Duodenal mucosa (tissue), 2 donors: Measurements from ENCODE around the gene OTOG.

Experiments used
- H3K27ac ChIP-seq: one replicate; pipeline ENCODE4 v1.7.0; 2013; ENCODE audit warnings: low read depth, low read length
- H3K27me3 ChIP-seq, 2 donors: one replicate each; pipeline ENCODE4 v1.7.0; 2013; ENCODE audit warnings: low read length in 2 of 2, control low read depth in 1 of 2; ENCODE audit not compliant: insufficient read depth in 2 of 2, control insufficient read depth in 1 of 2
- H3K36me3 ChIP-seq, 2 donors: one replicate each; pipeline ENCODE4 v1.7.0; 2013; ENCODE audit warnings: low read length in 2 of 2, control low read depth in 1 of 2; ENCODE audit not compliant: insufficient read depth in 2 of 2, control insufficient read depth in 1 of 2
- H3K4me1 ChIP-seq, 2 donors: one replicate each; pipeline ENCODE4 v1.7.0; 2013; ENCODE audit warnings: low read length in 2 of 2, control low read depth in 1 of 2; ENCODE audit not compliant: insufficient read depth in 2 of 2, control insufficient read depth in 1 of 2
- H3K4me3 ChIP-seq, 2 donors: one replicate each; pipeline ENCODE4 v1.7.0; 2013; ENCODE audit warnings: low read length in 2 of 2, low read depth in 1 of 2
- H3K9ac ChIP-seq, 2 donors: one replicate each; pipeline ENCODE4 v1.7.0; 2013; ENCODE audit warnings: low read length in 2 of 2, low read depth in 1 of 2
- H3K9me3 ChIP-seq, 2 donors: one replicate each; pipeline ENCODE4 v1.7.0; 2013; ENCODE audit warnings: low read length in 2 of 2, control low read depth in 1 of 2; ENCODE audit not compliant: control insufficient read depth in 1 of 2

The OTOG gene

GRCh38 chr11:17639781-17640180 is 92.7 kb downstream of the OTOG start:
- Histone ChIP-seq H3K9ac (no peak overlapping the region), H3K9me3 (no peaks in the 10 kb centered on the region), H3K27me3 (no peaks in the 10 kb centered on the region), H3K4me3 (no peak overlapping the region), H3K27ac (no peak overlapping the region), H3K4me1 (no peaks in the 10 kb centered on the region), H3K36me3 (no peaks in the 10 kb centered on the region)

- Histone ChIP-seq H3K27ac (no peak overlapping the region), H3K9ac (no peak overlapping the region), H3K27me3 (no peaks in the 10 kb centered on the region), H3K9me3 (no peaks in the 10 kb centered on the region), H3K4me3 (no peak overlapping the region), H3K4me1 (no peaks in the 10 kb centered on the region), H3K36me3 (no peaks in the 10 kb centered on the region)
These were observed 93.6 kb downstream of the OTOG start for GRCh38 chr11:17640493-17641164.

GRCh38 chr11:17641792-17642350 is 94.8 kb downstream of the OTOG start:
- Histone ChIP-seq H3K4me1 (no peaks in the 10 kb centered on the region), H3K9me3 (no peaks in the 10 kb centered on the region), H3K27ac (no peak overlapping the region), H3K4me3 (no peak overlapping the region), H3K27me3 (peaks cover 0 to 3% of the 10 kb centered on the region in 2 donors), H3K9ac (no peak overlapping the region), H3K36me3 (no peaks in the 10 kb centered on the region)

- Histone ChIP-seq H3K9me3 (no peaks in the 10 kb centered on the region), H3K4me3 (no peak overlapping the region), H3K27ac (no peak overlapping the region), H3K27me3 (peaks cover 0 to 5% of the 10 kb centered on the region in 2 donors), H3K4me1 (no peaks in the 10 kb centered on the region), H3K9ac (no peak overlapping the region), H3K36me3 (no peaks in the 10 kb centered on the region)
These were observed 95.3 kb downstream of the OTOG start for GRCh38 chr11:17642370-17642769.

- H3K9me3 ChIP-seq = no peaks in the 10 kb centered on the region
- no peak overlapping the region for H3K4me3 ChIP-seq
- H3K36me3 ChIP-seq = no peaks in the 10 kb centered on the region
- H3K4me1 ChIP-seq = no peaks in the 10 kb centered on the region
- H3K9ac ChIP-seq = no peak overlapping the region
- H3K27ac ChIP-seq = no peak overlapping the region
- peaks cover 0 to 5% of the 10 kb centered on the region in 2 donors for H3K27me3 ChIP-seq
These were observed 95.9 kb downstream of the OTOG start for GRCh38 chr11:17642980-17643379.

- Histone ChIP-seq H3K36me3 (no peaks in the 10 kb centered on the region), H3K4me1 (no peaks in the 10 kb centered on the region), H3K27me3 (peaks cover 0 to 8% of the 10 kb centered on the region in 2 donors), H3K9ac (no peak overlapping the region), H3K9me3 (no peaks in the 10 kb centered on the region), H3K4me3 (no peak overlapping the region), H3K27ac (no peak overlapping the region)
These were observed 96.7 kb downstream of the OTOG start for GRCh38 chr11:17643506-17644405.

- Histone ChIP-seq H3K9ac (no peak overlapping the region), H3K9me3 (no peaks in the 10 kb centered on the region), H3K27me3 (peaks cover 8% of the 10 kb centered on the region in 2 donors), H3K4me3 (no peak overlapping the region), H3K27ac (no peak overlapping the region), H3K4me1 (no peaks in the 10 kb centered on the region), H3K36me3 (no peaks in the 10 kb centered on the region)
These were observed 98.3 kb downstream of the OTOG start for GRCh38 chr11:17645190-17645970.

GRCh38 chr11:17646451-17647145 is 99.5 kb downstream of the OTOG start:
- Histone ChIP-seq H3K27me3 (peaks cover 12 to 13% of the 10 kb centered on the region in 2 donors), H3K36me3 (no peaks in the 10 kb centered on the region), H3K9me3 (no peaks in the 10 kb centered on the region), H3K4me1 (no peaks in the 10 kb centered on the region), H3K9ac (no peak overlapping the region), H3K4me3 (no peak overlapping the region), H3K27ac (no peak overlapping the region)

- Histone ChIP-seq H3K4me3 (no peak overlapping the region), H3K27me3 (peaks cover 13 to 17% of the 10 kb centered on the region in 2 donors), H3K36me3 (no peaks in the 10 kb centered on the region), H3K9me3 (no peaks in the 10 kb centered on the region), H3K4me1 (no peaks in the 10 kb centered on the region), H3K27ac (no peak overlapping the region), H3K9ac (no peak overlapping the region)
These were observed 101.5 kb downstream of the OTOG start for GRCh38 chr11:17648528-17648927.
